Fibroblast of pulmonary artery (primary cell): ENCODE results near the gene TMEM198.
A peak's percentile ranks its signal among the peaks of the same experiment; 100 is the strongest.

Experiments used
- DNase-seq: peaks from one replicate; pipeline ENCODE4 v3.0.0-alpha.2; 2010; ENCODE audit warnings: low read depth
- H3K4me3 ChIP-seq: replicated peaks from 2 replicates; pipeline ENCODE4 v1.5.1; 2011; ENCODE audit warnings: low read depth, mild to moderate bottlenecking, control low read depth, low read length, moderate library complexity
- CTCF ChIP-seq: IDR thresholded peaks from 2 replicates; pipeline ENCODE4 v1.5.1; 2011; ENCODE audit warnings: mild to moderate bottlenecking, control low read depth, low read length, inconsistent platforms; ENCODE audit errors: missing control alignments

TMEM198 gene

GRCh38 chr2:219539926-219540678, 3.7 kb upstream of the TMEM198 start:
- DNase-seq, result no peak
- TF ChIP-seq CTCF, result no peak
- no peak overlapping the region for H3K4me3 ChIP-seq

- TF ChIP-seq CTCF, result no peak
- DNase-seq, result no peak
- no peak overlapping the region for H3K4me3 ChIP-seq
These were observed 2.9 kb upstream of the TMEM198 start for GRCh38 chr2:219540784-219541504.

DNA sequence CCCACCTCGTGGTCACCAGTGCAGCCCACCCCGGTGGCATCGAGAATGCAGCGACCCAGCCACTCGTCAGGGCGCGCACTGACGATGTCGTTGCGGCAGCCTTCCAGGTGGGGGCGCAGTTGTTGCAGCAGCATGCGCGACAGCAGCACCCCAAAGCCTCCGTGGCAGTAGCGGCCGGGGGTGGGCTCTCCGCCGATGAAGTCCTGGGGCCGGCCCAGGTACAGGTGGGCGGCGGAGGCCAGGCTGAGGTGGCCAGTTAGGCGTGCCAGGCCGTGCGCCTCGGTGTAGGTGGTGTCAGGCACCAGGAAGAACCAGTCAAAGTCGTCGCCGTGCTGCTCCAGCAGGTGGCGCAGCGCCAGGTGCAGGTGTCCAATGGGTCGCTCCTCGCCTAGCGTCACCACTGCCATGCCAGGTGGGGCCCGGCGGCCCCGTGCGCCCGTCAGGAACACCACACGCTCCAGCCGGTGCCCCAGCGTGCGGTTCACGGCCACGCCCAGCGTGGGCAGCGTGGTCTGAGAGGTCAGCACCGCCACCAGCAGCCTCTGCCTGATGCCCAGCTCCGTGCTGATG, 2.1 kb upstream of the TMEM198 start:
- peak; percentile 66 for DNase-seq
- peak; percentile 77 for TF ChIP-seq CTCF
- H3K4me3 ChIP-seq, result no peak overlapping the region

DNA sequence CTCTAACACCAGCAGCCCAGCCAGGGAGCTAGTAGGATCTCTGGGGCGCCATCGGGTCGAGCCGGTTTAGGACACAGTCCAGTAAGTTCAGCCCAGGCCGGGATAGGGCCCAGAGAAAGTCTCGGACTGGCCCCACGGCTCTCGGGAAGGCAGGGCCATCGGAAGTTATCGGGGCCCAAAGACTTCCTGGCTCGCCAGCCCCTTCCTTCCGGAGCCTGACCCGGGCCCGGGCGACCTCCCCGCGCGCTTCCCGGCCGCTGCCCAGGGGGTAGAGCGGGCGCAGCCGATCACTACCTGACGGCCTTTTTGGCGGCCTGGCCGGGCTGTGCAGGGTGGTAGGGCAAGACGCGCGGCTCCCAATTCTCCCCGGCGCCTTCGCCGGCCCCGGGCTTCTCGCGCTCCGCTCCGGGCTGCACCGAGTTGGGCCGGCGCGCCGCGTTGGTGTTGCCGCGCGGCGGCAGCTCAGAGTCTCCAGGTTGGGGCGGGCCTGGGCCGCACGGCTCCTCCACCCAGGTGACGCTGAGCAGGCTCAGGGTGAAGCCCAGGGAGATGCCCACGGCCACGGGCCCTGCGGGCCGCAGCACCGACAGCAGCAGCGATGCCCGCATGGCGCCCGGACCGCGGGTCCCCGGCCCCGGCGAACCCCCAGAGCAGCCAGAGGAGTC, 765 bp upstream of the TMEM198 start:
- peak overlapping the region; percentile 65 for H3K4me3 ChIP-seq
- no peak for TF ChIP-seq CTCF
- peak; percentile 37 for DNase-seq

DNA sequence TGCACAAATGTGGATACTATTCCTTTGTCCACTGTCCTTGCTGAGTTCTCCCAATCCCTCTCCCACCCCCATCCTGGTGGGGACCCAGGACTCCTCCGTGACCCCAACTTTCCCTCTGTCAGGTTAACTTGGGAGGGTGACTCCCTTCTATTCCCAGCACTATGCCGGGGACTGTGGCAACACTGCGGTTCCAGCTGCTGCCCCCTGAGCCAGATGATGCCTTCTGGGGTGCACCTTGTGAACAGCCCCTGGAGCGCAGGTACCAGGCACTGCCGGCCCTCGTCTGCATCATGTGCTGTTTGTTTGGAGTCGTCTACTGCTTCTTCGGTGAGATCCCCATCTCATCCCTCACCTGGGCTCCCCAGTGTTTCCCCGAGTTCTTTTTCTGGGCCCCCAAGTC, 739 bp downstream of the TMEM198 start:
- H3K4me3 ChIP-seq, result peak overlapping the region; percentile 65
- DNase-seq, result no peak
- TF ChIP-seq CTCF, result no peak

GRCh38 chr2:219545295-219545942, 1.6 kb downstream of the TMEM198 start:
- DNase-seq, result no peak
- no peak for TF ChIP-seq CTCF
- H3K4me3 ChIP-seq, result no peak overlapping the region
